Suprapubic skin (tissue), 4 donors: ENCODE data around the gene LGALS9. TPM values are rescaled to one million over a fixed set of nuclear protein-coding genes. Genes with fewer than 3 reads are reported as not detected.

Experiments
- DNase-seq, 2 donors: peaks; one replicate each; pipeline ENCODE4 v3.0.0-alpha.2; 2019; ENCODE audit warnings: low spot score in 2 of 2
- H3K27ac ChIP-seq: fragments of 200-600 bp; sonication (generic); one replicate; pipeline ENCODE4 v1.5.1; 2019
- H3K27me3 ChIP-seq: fragments of 200-600 bp; sonication (generic); one replicate; pipeline ENCODE4 v1.5.1; 2019
- H3K36me3 ChIP-seq: fragments of 200-600 bp; sonication (generic); one replicate; pipeline ENCODE4 v1.5.1; 2019
- H3K4me1 ChIP-seq: fragments of 200-600 bp; sonication (generic); one replicate; pipeline ENCODE4 v1.5.1; 2019
- H3K4me3 ChIP-seq: fragments of 200-600 bp; sonication (generic); one replicate; pipeline ENCODE4 v1.5.1; 2019; ENCODE audit warnings: mild to moderate bottlenecking
- H3K9me3 ChIP-seq: fragments of 200-600 bp; sonication (generic); one replicate; pipeline ENCODE4 v1.5.1; 2019
- CTCF ChIP-seq, 2 donors: fragments of 200-600 bp in 1 of 2; fragments of 450-650 bp in 1 of 2; sonication (generic) in 1 of 2; IDR thresholded peaks; one replicate each; pipeline ENCODE4 v1.5.1; 2016 to 2019; ENCODE audit warnings: antibody characterized with exemption in 2 of 2, mild to moderate bottlenecking in 1 of 2, moderate library complexity in 1 of 2
- EP300 ChIP-seq: sonication (generic); formaldehyde crosslinking; IDR thresholded peaks from one replicate; pipeline ENCODE4 v1.6.1; 2017; ENCODE audit warnings: antibody characterized with exemption
- POLR2A ChIP-seq, 2 donors: fragments of 450-650 bp; IDR thresholded peaks; one replicate each; pipeline ENCODE4 v1.6.1; 2017; ENCODE audit warnings: antibody characterized with exemption in 2 of 2, mild to moderate bottlenecking in 2 of 2, moderate library complexity in 2 of 2
- POLR2AphosphoS5 ChIP-seq, 3 donors: sonication (generic); formaldehyde crosslinking; IDR thresholded peaks; one replicate each; pipeline ENCODE4 v1.6.1; 2017; ENCODE audit warnings: antibody characterized with exemption in 3 of 3
- WGBS: methylation state at CpG from one replicate; pipeline ENCODE4 v1.1.5; 2018; 5-methylcytosine and 5-hydroxymethylcytosine counted together
- total RNA-seq, 4 donors: library from RNA; depleted of rRNA; stranded (reverse); fragments of >200 nt; gene quantifications; one replicate each; pipeline ENCODE4 v1.1.0, GENCODE V29; 2016

LGALS9 gene
- total RNA-seq, 4 donors from 2014 or later = 9.5 to 10.6 (median 10.1) TPM

- Histone ChIP-seq H3K4me1 (no peaks in the 10 kb centered on the region), H3K36me3 (peaks cover 65% of the 10 kb centered on the region), H3K9me3 (no peaks in the 10 kb centered on the region), H3K27ac (no peak overlapping the region), H3K27me3 (no peaks in the 10 kb centered on the region), H3K4me3 (no peak overlapping the region)
- TF ChIP-seq POLR2AphosphoS5 (IDR thresholded peaks at IDR 0.05) (no peak), POLR2A (IDR thresholded peaks at IDR 0.05) (no peak), EP300 (no peak), CTCF (IDR thresholded peaks at IDR 0.05) (no peak)
- 61% methylated on average over 4 of the region's 4 CpGs for WGBS
- DNase-seq = no peak
Observed at GRCh38 chr17:27596096-27596495, 34.9 kb upstream of the LGALS9 start.

GRCh38 chr17:27596566-27597187 lies 34.3 kb upstream of the LGALS9 start:
- Histone ChIP-seq H3K27ac (no peak overlapping the region), H3K4me3 (no peak overlapping the region), H3K4me1 (peaks cover 5% of the 10 kb centered on the region), H3K27me3 (no peaks in the 10 kb centered on the region), H3K36me3 (peaks cover 64% of the 10 kb centered on the region), H3K9me3 (no peaks in the 10 kb centered on the region)
- TF ChIP-seq POLR2AphosphoS5 (IDR thresholded peaks at IDR 0.05) (no peak), POLR2A (IDR thresholded peaks at IDR 0.05) (no peak), EP300 (no peak), CTCF (IDR thresholded peaks at IDR 0.05) (no peak)
- WGBS = 61% methylated on average over 6 of the region's 9 CpGs
- no peak for DNase-seq

- no peak overlapping the region for H3K4me3 ChIP-seq
- no peak for TF ChIP-seq CTCF (IDR thresholded peaks at IDR 0.05)
- TF ChIP-seq EP300 = no peak
- no peak for TF ChIP-seq POLR2AphosphoS5 (IDR thresholded peaks at IDR 0.05)
- TF ChIP-seq POLR2A (IDR thresholded peaks at IDR 0.05) = no peak
- no peaks in the 10 kb centered on the region for H3K27me3 ChIP-seq
- no peak overlapping the region for H3K27ac ChIP-seq
- no peak for DNase-seq
- no peaks in the 10 kb centered on the region for H3K9me3 ChIP-seq
- peaks cover 9% of the 10 kb centered on the region for H3K4me1 ChIP-seq
- 93% methylated on average over 8 of the region's 10 CpGs for WGBS
- peaks cover 59% of the 10 kb centered on the region for H3K36me3 ChIP-seq
Observed at GRCh38 chr17:27597188-27597580, 33.8 kb upstream of the LGALS9 start.

GRCh38 chr17:27597783-27598320 lies 33.1 kb upstream of the LGALS9 start:
- WGBS = 82% methylated on average over 5 of the region's 5 CpGs
- Histone ChIP-seq H3K9me3 (no peaks in the 10 kb centered on the region), H3K36me3 (peaks cover 52% of the 10 kb centered on the region), H3K4me3 (no peak overlapping the region), H3K27ac (no peak overlapping the region), H3K4me1 (peaks cover 9% of the 10 kb centered on the region), H3K27me3 (no peaks in the 10 kb centered on the region)
- TF ChIP-seq POLR2AphosphoS5 (IDR thresholded peaks at IDR 0.05) = no peak
- no peak for TF ChIP-seq POLR2A (IDR thresholded peaks at IDR 0.05)
- no peak for TF ChIP-seq EP300
- TF ChIP-seq CTCF (IDR thresholded peaks at IDR 0.05) = no peak
- no peak for DNase-seq

GRCh38 chr17:27598337-27599050 lies 32.5 kb upstream of the LGALS9 start:
- H3K27ac ChIP-seq = no peak overlapping the region
- DNase-seq = no peak
- no peaks in the 10 kb centered on the region for H3K9me3 ChIP-seq
- peaks cover 46% of the 10 kb centered on the region for H3K36me3 ChIP-seq
- H3K4me1 ChIP-seq = peaks cover 9% of the 10 kb centered on the region
- TF ChIP-seq EP300 = no peak
- no peak for TF ChIP-seq CTCF (IDR thresholded peaks at IDR 0.05)
- no peak for TF ChIP-seq POLR2AphosphoS5 (IDR thresholded peaks at IDR 0.05)
- no peak for TF ChIP-seq POLR2A (IDR thresholded peaks at IDR 0.05)
- no peaks in the 10 kb centered on the region for H3K27me3 ChIP-seq
- 84% methylated on average over 17 of the region's 17 CpGs for WGBS
- H3K4me3 ChIP-seq = no peak overlapping the region
